ENCODE measurements around the gene USP51.
"Not testable (repeated sequence)": the region's sequence is repeated elsewhere in the genome, so short reads cannot be mapped to it uniquely, and the experiment has no call there.

The USP51 gene

DNA sequence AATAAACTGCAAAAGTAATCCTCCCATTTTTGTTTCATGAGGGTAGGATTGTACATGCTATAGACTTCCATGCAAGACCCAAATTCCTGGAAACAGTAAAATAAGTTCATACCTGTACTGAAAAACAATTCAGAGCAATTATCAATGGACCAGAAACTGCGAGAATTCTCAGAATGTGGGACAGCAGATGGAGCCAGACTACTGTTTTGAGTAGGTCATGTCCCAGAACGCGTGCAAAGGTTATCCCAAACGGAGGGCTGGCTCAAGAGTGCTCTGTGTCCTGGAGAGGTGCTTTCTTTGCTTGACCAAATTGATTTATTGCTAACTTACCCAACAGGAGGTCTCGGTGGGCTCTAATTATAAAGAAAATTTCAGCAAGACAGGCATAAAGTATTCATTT is 39.4 kb downstream of the USP51 start:
- DNase-seq, result peak; percentile 0 to 3
- no peak for TF ChIP-seq GATA1 (IDR thresholded peaks at IDR 0.05; ENCODE audit: low read depth, low read length)
- TF ChIP-seq POLR2A (IDR thresholded peaks at IDR 0.05; ENCODE audit: low read length), result no peak

DNA sequence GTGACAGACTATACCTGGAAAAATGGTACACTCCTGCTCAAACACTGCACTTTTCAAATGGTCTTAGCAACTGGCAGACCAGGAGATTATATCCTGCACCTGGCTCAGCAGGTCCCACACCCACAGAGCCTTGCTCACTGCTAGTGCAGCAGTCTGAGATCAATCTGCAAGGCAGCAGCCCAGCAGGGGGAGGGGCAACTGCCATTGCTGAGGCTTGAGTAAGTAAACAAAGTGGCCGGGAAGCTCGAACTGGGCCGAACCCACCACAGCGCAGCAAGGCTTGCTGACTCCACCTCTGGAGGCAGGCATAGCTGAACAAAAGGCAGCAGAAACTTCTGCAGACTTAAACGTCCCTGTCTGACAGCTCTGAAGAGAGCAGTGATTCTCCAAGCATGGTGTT is 46.2 kb downstream of the USP51 start:
- not testable (repeated sequence) for DNase-seq
